Measurements from ENCODE around the gene U2AF1L4. TPM values are rescaled to one million over a fixed set of nuclear protein-coding genes. Genes with fewer than 3 reads are reported as not detected.

Gene U2AF1L4
- total RNA-seq, 1 donor from 2014 or later, result 10.1 TPM

GRCh38 chr19:35740423-35741202, 4.6 kb downstream of the U2AF1L4 start:
- peak; percentile 80 for ATAC-seq

- peak; percentile 6 for ATAC-seq
These were observed 5.2 kb downstream of the U2AF1L4 start for GRCh38 chr19:35740108-35740422.

GRCh38 chr19:35739275-35740107, 5.7 kb downstream of the U2AF1L4 start:
- no peak for ATAC-seq

- no peak for ATAC-seq
These were observed 6.4 kb downstream of the U2AF1L4 start for GRCh38 chr19:35738887-35739229.

GRCh38 chr19:35738021-35738886, 7.0 kb downstream of the U2AF1L4 start:
- no peak for ATAC-seq

GRCh38 chr19:35736913-35737886, 8.0 kb downstream of the U2AF1L4 start:
- no peak for ATAC-seq

- ATAC-seq, result no peak
These were observed 10.3 kb downstream of the U2AF1L4 start for GRCh38 chr19:35734889-35735288.

- ATAC-seq, result no peak
These were observed 10.9 kb downstream of the U2AF1L4 start for GRCh38 chr19:35734273-35734672.

- ATAC-seq, result no peak
These were observed 11.8 kb downstream of the U2AF1L4 start for GRCh38 chr19:35733180-35734125.

- no peak for ATAC-seq
These were observed 12.6 kb downstream of the U2AF1L4 start for GRCh38 chr19:35732540-35733179.

- ATAC-seq, result no peak
These were observed 13.3 kb downstream of the U2AF1L4 start for GRCh38 chr19:35731779-35732405.

- ATAC-seq, result peak; percentile 80
These were observed 13.9 kb downstream of the U2AF1L4 start for GRCh38 chr19:35731353-35731752.

GRCh38 chr19:35730326-35730725, 14.9 kb downstream of the U2AF1L4 start:
- no peak for ATAC-seq

GRCh38 chr19:35729763-35730162, 15.5 kb downstream of the U2AF1L4 start:
- ATAC-seq, result no peak

- no peak for ATAC-seq
These were observed 16.2 kb downstream of the U2AF1L4 start for GRCh38 chr19:35729021-35729420.

- no peak for ATAC-seq
These were observed 17.1 kb downstream of the U2AF1L4 start for GRCh38 chr19:35727956-35728706.

GRCh38 chr19:35727053-35727955, 17.9 kb downstream of the U2AF1L4 start:
- no peak for ATAC-seq

Data from esophagus mucosa (tissue), 1 donor.